ENCODE results near the gene ARFRP1. TPM values are rescaled to one million over a fixed set of nuclear protein-coding genes. Genes with fewer than 3 reads are reported as not detected.
A peak's percentile ranks its signal among the peaks of the same experiment; 100 is the strongest.

ARFRP1 gene
- total RNA-seq, 1 donor from 2014 or later, result 49.4 TPM

DNA sequence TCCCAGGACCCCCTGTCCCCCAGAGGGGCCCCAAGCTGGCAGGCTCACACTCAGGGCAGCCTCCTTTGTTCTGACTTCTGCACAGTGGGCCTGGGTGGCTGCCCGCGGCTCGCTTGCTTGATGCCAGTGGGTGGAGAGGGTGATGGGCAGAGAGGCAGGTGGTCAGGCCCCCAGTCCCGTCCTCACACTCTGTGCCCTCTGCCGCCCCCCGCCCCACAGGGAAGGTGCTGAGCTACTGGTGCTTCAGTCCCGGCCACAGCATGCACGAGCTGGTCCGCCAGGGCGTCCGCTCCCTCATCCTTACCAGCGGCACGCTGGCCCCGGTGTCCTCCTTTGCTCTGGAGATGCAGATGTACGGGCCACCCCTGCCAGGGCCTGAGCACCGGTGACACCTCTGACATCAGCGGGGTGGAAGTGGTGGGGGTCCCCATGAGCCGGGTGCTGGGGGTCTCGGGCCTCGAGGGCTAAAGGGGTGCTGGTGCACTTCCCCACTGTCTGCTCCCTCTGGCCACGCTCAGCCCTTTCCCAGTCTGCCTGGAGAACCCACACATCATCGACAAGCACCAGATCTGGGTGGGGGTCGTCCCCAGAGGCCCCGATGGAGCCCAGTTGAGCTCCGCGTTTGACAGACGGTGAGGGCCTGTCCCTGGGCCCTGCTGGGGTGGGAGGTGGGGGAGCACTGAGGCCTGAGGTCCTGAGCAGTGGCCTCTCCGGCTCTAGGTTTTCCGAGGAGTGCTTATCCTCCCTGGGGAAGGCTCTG is 20.2 kb downstream of the ARFRP1 start:
- Histone ChIP-seq H3K4me1 (peaks cover 45% of the 10 kb centered on the region), H3K27ac (peak overlapping the region; percentile 91), H3K9me3 (no peaks in the 10 kb centered on the region), H3K27me3 (no peaks in the 10 kb centered on the region), H3K36me3 (no peaks in the 10 kb centered on the region), H3K4me3 (no peak overlapping the region)
- DNase-seq (no peak), ATAC-seq (no peak)
- TF ChIP-seq, protein P1, sequence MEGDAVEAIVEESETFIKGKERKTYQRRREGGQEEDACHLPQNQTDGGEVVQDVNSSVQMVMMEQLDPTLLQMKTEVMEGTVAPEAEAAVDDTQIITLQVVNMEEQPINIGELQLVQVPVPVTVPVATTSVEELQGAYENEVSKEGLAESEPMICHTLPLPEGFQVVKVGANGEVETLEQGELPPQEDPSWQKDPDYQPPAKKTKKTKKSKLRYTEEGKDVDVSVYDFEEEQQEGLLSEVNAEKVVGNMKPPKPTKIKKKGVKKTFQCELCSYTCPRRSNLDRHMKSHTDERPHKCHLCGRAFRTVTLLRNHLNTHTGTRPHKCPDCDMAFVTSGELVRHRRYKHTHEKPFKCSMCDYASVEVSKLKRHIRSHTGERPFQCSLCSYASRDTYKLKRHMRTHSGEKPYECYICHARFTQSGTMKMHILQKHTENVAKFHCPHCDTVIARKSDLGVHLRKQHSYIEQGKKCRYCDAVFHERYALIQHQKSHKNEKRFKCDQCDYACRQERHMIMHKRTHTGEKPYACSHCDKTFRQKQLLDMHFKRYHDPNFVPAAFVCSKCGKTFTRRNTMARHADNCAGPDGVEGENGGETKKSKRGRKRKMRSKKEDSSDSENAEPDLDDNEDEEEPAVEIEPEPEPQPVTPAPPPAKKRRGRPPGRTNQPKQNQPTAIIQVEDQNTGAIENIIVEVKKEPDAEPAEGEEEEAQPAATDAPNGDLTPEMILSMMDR (IDR thresholded peaks at IDR 0.05), result no peak
- intact Hi-C loops (cut with DNase I), result no loop called here

DNA sequence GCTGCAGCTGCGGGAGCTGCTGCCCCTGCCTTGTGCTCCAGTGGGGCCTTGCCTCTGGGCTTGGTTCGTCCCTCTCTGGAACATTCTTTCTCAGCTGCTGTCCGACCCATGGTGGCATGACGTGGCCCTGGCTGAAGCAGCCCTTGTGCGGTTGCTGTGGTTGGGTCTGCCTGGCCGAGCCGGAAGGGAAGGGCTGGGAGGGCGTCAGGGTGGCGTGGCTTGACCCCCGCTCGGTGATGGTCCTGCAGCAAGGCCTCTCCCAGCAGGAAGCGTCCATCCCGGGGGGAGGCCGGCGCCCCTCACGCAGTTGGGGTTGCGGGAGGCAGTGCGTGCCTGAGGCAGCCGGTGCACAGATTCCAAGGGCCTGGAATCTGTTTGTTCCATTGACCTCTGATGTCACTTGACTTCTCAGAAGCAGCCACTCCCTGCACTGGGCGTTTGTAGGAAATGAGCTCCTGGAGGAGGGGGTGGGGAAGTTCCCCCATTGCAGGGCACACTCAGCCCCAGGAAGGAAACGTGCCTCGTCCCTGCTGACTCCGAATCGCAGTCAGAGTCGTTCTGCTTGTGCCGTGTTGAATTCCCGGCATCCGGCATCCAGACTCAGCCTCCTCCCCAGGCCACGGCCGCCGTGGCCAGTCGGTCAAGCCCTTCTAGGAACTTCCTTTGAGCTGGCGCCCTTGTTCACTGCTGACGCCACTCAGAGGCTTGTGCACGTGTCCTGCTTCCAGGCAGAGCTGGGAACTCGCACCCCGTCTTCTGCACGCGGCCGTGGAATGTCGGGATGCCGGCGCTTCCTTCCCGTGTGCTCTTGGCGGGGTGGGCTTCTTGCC is 21.1 kb downstream of the ARFRP1 start:
- Histone ChIP-seq H3K9me3 (no peaks in the 10 kb centered on the region), H3K4me1 (peaks cover 51% of the 10 kb centered on the region), H3K27me3 (no peaks in the 10 kb centered on the region), H3K36me3 (no peaks in the 10 kb centered on the region), H3K4me3 (peak overlapping the region; percentile 25), H3K27ac (peak overlapping the region; percentile 91)
- intact Hi-C loops (cut with DNase I), result no loop called here
- DNase-seq (peak; percentile 81), ATAC-seq (peak; percentile 70)
- TF ChIP-seq, protein P1 (IDR thresholded peaks at IDR 0.05), result no peak

DNA sequence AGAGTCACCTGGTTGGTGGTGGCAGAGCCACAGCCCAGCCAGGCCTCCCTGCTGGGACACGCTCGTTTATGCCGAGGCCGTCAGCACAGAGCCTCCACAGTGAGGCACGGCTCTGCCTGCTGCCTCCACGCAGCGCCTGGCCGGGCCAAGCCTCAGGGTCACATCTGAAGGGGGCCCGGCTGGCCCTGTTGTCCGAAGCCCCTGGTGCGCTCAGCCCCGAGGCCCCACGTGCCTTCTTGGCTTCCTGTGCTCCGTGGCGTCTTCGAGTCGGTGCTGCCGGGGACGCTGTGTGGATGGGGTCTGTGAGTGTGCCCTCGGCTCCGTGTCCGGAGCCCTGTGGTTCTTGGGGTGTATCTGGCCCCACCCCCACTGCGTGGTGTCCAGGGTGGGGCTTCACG is 21.7 kb downstream of the ARFRP1 start:
- no peaks in the 10 kb centered on the region for H3K27me3 ChIP-seq
- H3K36me3 ChIP-seq, result no peaks in the 10 kb centered on the region
- peak overlapping the region; percentile 25 for H3K4me3 ChIP-seq
- peak overlapping the region; percentile 91 for H3K27ac ChIP-seq
- no peaks in the 10 kb centered on the region for H3K9me3 ChIP-seq
- TF ChIP-seq, protein P1 (IDR thresholded peaks at IDR 0.05), result no peak
- intact Hi-C loops (cut with DNase I), result no loop called here
- DNase-seq, result no peak
- peaks cover 53% of the 10 kb centered on the region for H3K4me1 ChIP-seq
- no peak for ATAC-seq

DNA sequence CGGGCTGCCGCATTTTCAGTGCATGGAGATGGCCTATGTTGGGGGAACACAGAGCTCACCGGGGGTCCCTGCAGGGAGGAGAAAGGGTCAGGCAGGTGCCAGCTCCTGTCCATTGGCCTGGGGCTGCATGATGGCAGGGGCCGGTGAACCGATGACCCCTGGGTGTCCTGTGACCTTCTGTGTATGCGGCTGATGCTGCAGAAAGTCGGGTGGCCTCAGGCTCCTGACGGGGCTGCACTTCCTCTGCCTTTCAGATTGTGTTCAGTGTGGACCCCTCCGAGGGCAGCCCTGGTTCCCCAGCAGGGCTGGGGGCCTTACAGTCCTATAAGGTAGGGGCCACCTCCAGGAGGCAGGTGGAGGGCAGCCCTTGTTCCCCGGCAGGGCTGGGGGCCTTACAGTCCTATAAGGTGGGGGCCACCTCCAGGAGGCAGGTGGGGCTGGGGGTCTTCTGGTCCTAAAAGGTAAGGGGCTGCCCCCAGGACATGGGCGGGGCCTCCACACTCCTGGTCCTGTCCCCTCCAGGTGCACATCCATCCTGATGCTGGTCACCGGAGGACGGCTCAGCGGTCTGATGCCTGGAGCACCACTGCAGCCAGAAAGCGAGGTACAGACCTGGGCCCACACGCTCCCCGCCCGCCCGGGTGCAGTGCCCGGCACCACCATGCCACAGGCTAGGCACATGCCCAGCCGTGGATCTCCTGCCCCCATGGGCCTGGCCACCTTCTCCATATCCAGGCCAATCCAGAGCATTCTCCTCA is 22.3 kb downstream of the ARFRP1 start:
- intact Hi-C loops (cut with DNase I), result no loop called here
- no peaks in the 10 kb centered on the region for H3K9me3 ChIP-seq
- H3K36me3 ChIP-seq, result no peaks in the 10 kb centered on the region
- TF ChIP-seq, protein P1 (IDR thresholded peaks at IDR 0.05), result no peak
- peak overlapping the region; percentile 91 for H3K27ac ChIP-seq
- DNase-seq, result no peak
- no peak overlapping the region for H3K4me3 ChIP-seq
- ATAC-seq, result no peak
- no peaks in the 10 kb centered on the region for H3K27me3 ChIP-seq
- H3K4me1 ChIP-seq, result peaks cover 53% of the 10 kb centered on the region

DNA sequence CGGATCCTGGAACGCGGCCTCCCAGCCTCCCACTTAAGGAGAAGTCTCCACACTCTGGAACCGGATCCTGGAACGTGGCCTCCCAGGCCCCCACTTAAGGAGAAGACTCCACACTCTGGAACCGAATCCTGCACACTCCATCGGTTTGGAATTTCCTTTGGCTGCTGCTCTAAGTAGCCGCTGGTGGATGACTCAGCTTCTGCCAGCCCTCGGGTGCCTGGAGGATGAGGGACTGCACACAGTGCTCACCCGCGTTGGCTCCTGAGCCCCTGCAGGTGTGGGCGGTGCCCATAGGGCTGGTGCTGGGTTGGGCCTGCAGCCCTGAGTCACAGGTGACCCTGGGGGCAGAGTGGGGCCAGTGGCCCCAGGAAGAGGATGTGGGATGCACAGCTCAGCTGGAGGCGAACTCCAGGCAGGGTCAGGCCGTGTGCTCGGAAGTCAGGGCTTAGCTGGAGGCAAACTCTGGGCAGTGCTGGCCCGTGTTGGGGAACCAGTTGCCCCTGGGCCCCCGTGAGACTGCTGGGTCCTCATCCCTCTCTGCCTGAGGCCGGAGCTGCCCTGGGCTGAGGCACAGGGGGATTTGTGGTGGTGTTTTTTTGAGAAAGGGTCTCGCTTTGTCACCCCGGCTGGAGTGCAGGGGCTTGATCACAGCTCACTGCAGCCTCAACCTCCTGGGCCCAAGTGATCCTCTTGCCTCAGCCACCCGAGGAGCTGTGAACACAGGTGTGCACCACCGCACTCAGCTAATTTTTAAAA is 25.2 kb downstream of the ARFRP1 start:
- intact Hi-C loops (cut with DNase I), result no loop called here
- no peaks in the 10 kb centered on the region for H3K9me3 ChIP-seq
- no peak overlapping the region for H3K4me3 ChIP-seq

More for the DNA sequence above, 25.2 kb downstream of the ARFRP1 start:
- Histone ChIP-seq H3K4me1 (peaks cover 36% of the 10 kb centered on the region), H3K27ac (peak overlapping the region; percentile 84), H3K27me3 (no peaks in the 10 kb centered on the region), H3K36me3 (no peaks in the 10 kb centered on the region)
- ATAC-seq (peak; percentile 68), DNase-seq (peak; percentile 80)
- TF ChIP-seq, protein P1 (IDR thresholded peaks at IDR 0.05), result no peak

All from upper lobe of right lung (tissue), 1 donor.